GM12873 (cell line): ENCODE results near the gene NLE1.

Source experiments
- CTCF ChIP-seq: IDR thresholded peaks from 2 replicates; pipeline ENCODE4 v1.5.1; 2012; ENCODE audit warnings: low read depth, mild to moderate bottlenecking, moderate library complexity, low read length, control low read depth; ENCODE audit not compliant: insufficient read depth; ENCODE audit errors: missing control alignments

The NLE1 gene

GRCh38 chr17:35183332-35183731 is 41.2 kb upstream of the NLE1 start:
- no peak for TF ChIP-seq CTCF

- TF ChIP-seq CTCF: no peak
Measured at GRCh38 chr17:35176897-35177296, 34.8 kb upstream of the NLE1 start.

GRCh38 chr17:35175638-35176415 is 33.7 kb upstream of the NLE1 start:
- TF ChIP-seq CTCF: no peak

GRCh38 chr17:35174835-35175334 is 32.8 kb upstream of the NLE1 start:
- TF ChIP-seq CTCF: no peak

- TF ChIP-seq CTCF: no peak
Measured at GRCh38 chr17:35171834-35172233, 29.7 kb upstream of the NLE1 start.

- TF ChIP-seq CTCF: no peak
Measured at GRCh38 chr17:35170968-35171771, 29.1 kb upstream of the NLE1 start.

- TF ChIP-seq CTCF: no peak
Measured at GRCh38 chr17:35169835-35170363, 27.8 kb upstream of the NLE1 start.
